Heart left ventricle (tissue), 16 donors: ENCODE measurements around the gene FAXC. TPM values are rescaled to one million over a fixed set of nuclear protein-coding genes. Genes with fewer than 3 reads are reported as not detected.

ENCODE experiments used
- ATAC-seq, 4 donors: fragments of 200-7000 bp; cut with Tn5 transposase; one replicate each; pipeline ENCODE4 v1.9.1; 2020 to 2022; ENCODE audit warnings: moderate library complexity in 4 of 4, mild to moderate bottlenecking in 3 of 4, moderate number of reproducible peaks in 1 of 4
- DNase-seq, 5 donors: peaks; one replicate each; pipeline ENCODE4 v3.0.0-alpha.2; 2020
- H3K27ac ChIP-seq, 12 donors: fragments of 200-600 bp; sonication (generic) in 4 of 12; one replicate each; pipeline versions ENCODE4 v1.5.0 to v1.8.0; 2016 to 2022; ENCODE audit warnings: mild to moderate bottlenecking in 2 of 12
- H3K27me3 ChIP-seq, 9 donors: fragments of 200-600 bp; sonication (generic) in 2 of 9; one replicate each; pipeline versions ENCODE4 v1.5.1 to v1.8.0; 2016 to 2022; ENCODE audit warnings: mild to moderate bottlenecking in 3 of 9
- H3K36me3 ChIP-seq, 9 donors: fragments of 200-600 bp; sonication (generic) in 2 of 9; one replicate each; pipeline versions ENCODE4 v1.5.0 to v1.8.0; 2018 to 2022; ENCODE audit warnings: mild to moderate bottlenecking in 2 of 9
- H3K4me1 ChIP-seq, 12 donors: fragments of 200-600 bp; sonication (generic) in 4 of 12; one replicate each; pipeline versions ENCODE4 v1.5.0 to v1.8.0; 2016 to 2022; ENCODE audit warnings: mild to moderate bottlenecking in 3 of 12
- H3K4me3 ChIP-seq, 12 donors: fragments of 200-600 bp; sonication (generic) in 4 of 12; one replicate each; pipeline versions ENCODE4 v1.5.0 to v1.8.0; 2017 to 2022; ENCODE audit warnings: mild to moderate bottlenecking in 9 of 12, moderate library complexity in 4 of 12
- H3K9me3 ChIP-seq, 12 donors: fragments of 200-600 bp; sonication (generic) in 4 of 12; one replicate each; pipeline versions ENCODE4 v1.5.0 to v1.8.0; 2016 to 2022; ENCODE audit warnings: mild to moderate bottlenecking in 1 of 12
- POLR2A ChIP-seq, 2 donors: fragments of 450-650 bp; IDR thresholded peaks; one replicate each; pipeline ENCODE4 v1.6.1; 2017; ENCODE audit warnings: antibody characterized with exemption in 2 of 2, mild to moderate bottlenecking in 2 of 2, moderate library complexity in 2 of 2
- WGBS, 4 donors: extraction: QIAGEN DNeasy Blood & Tissue Kit in 2 of 4; methylation state at CpG; one replicate each; pipeline versions ENCODE4 v1.1.5 to v1.1.7; 2013 to 2018; 5-methylcytosine and 5-hydroxymethylcytosine counted together
- intact Hi-C, 10 donors: fragments of 100-400 bp; cut with DNase I; formaldehyde crosslinking; loops; one replicate each; pipeline versions ENCODE4 v1.11.1 to v1.14.2; 2022
- long read RNA-seq, 3 donors: library from polyadenylated mRNA; unstranded; transcript quantifications; one replicate each; pipeline ENCODE4 v2.0.0, GENCODE V29; 2020 to 2021
- polyA plus RNA-seq, 2 donors: library from polyadenylated mRNA; stranded (reverse); fragments of 200-250 nt; gene quantifications; one replicate each; pipeline ENCODE4 v1.2.3, GENCODE V29; 2013
- total RNA-seq, 9 donors: library from RNA; depleted of rRNA in 2 of 9; stranded (reverse); fragments of >200 nt in 2 of 9; fragmentation: NEBNext Ultra II Directional in 3 of 9; extraction: Animal tissue kit (Norgen Biotek cat#: 25700) in 3 of 9; gene quantifications; one replicate each; pipeline versions ENCODE4 v1.1.0 to v1.2.4, GENCODE V29; 2016 to 2023
- TF ChIP-seq, protein P1 (sequence below), 12 donors: fragments of 200-600 bp; sonication (generic) in 4 of 12; IDR thresholded peaks; one replicate each; pipeline versions ENCODE4 v1.5.0 to v1.8.0; 2018 to 2022; ENCODE audit warnings: antibody characterized with exemption in 12 of 12, mild to moderate bottlenecking in 5 of 12
- donor health status: ischemic (EF 13 %, LVEDD 7.1; RV severe dilation, severe dysfunction).
- donor health status: healthy with polysubstance abuse.
- donor health status: DM: no; HTN: yes; CAD: no.
- donor health status: DM: no; HTN: no; CAD: no.
- donor health status: ischemic (EF 25% LVEDD 6.9; RV normal size, moderate dysfunction).
- donor health status: ischemic (EF 25% LVEDD 5.7; RV mildly dilated, moderate dysfunction).
- donor health status: healthy.
- donor health status: DM: yes; HTN: yes; CAD: no.
- donor health status: ischemic (EF 35%, LVEDD 5.7; RV mildly dilated, moderate dysfunction).
- donor health status: nonischemic (EF 11% LVEDD 7.7; RV severe dilation, severe dysfunction).
- donor health status: DM: yes; HTN: yes; CAD: no.
- donor health status: PGD.
- donor health status: ischemic (EF 29% LVEDD 5.4; RV normal size, mild dysfunction).
- donor health status: nonischemic (EF 23%, LVEDD 6.1; RV moderate dilation, normal function).

The FAXC gene
- total RNA-seq, result 1 to 10 TPM in 1 of 9 donors, under 1 TPM in 5, not detected in 3; 0.16 to 3.2 (median 0.51) TPM
- polyA plus RNA-seq, result under 1 TPM; under 0.01 to 0.88 TPM
- long read RNA-seq, donor 1, full-length matches to known transcripts, result 1 of 1 reads
- long read RNA-seq, donor 1, partial matches to known transcripts, result 0 of 1 reads
- long read RNA-seq, donor 1, other reads (novel, unspliced or antisense), result 0 of 1 reads
- long read RNA-seq, donor 2, result 0 reads
- long read RNA-seq, donor 3, result 0 reads

DNA sequence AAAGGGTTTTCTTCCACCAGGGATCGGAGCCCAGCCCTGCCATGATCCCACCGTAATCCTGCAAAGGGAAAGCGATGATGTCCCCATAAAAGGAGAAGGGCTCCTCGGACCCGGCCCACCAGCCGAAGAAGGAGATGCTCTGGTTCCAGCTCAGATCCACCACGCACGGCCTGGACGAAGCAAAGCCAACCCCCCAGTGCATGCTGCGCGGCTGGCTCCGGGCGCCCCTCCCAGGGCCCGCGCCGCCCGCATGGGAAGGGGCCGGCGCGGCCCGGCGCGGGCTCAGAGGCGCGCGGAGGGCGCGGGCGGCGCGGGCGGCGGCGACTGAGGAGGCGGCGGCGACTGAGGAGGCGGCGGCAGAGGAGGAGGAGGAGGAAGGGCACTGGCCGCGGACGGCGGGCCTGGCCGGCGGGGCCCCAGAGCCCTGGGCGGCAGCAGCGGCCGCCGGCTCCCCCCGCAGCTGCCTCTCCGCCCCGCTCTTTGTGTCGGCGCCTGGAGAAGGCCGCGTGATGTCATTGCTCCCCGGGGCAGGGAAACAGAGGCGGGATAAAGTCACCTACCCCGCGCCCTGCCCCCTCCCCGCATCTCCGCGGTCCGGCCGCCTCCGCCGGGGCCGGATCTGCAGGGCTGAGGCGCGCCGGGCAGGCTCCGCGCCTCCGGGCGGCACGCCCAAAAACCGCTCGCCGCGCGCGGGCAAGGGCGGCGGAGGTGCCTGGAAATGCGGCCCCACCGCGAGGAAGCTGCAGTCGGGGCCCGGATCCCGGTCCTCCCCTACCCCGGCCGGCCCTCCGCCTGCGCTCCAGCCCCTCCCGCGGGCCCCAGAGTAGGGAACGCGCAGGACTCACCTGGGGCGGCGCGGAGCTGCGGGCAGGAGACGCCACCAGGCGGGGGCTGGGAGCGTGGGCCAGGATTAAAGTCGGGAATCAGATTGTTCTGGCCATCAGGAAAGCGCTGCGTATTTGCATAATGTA, at the start of gene FAXC:
Gene FAXC, minus strand, starts transcription at position 504 of the 971 bp plus-strand sequence. Its CDS starts 302 bp downstream, at position 202.
- intact Hi-C loops, result no loop called here
- Histone ChIP-seq H3K27me3 (peaks cover 5 to 58% (median 14%) of the 10 kb centered on the region in 9 donors), H3K9me3 (no peaks in the 10 kb centered on the region), H3K4me3 (peak within 1 kb of the TSS; percentile 33 to 85 (median 58)), H3K27ac (peak within 1 kb of the TSS in 1 of 12 donors; percentile 89), H3K36me3 (no peaks in the 10 kb centered on the region), H3K4me1 (peaks cover 0 to 16% (median 4%) of the 10 kb centered on the region in 12 donors)
- WGBS, 4 donors, result 0 to 1% (median 1%) methylated on average over 30 to 108 of the region's 108 CpGs
- ATAC-seq, result peak in 2 of 4 donors; percentile 60 to 71
- TF ChIP-seq, protein P1, sequence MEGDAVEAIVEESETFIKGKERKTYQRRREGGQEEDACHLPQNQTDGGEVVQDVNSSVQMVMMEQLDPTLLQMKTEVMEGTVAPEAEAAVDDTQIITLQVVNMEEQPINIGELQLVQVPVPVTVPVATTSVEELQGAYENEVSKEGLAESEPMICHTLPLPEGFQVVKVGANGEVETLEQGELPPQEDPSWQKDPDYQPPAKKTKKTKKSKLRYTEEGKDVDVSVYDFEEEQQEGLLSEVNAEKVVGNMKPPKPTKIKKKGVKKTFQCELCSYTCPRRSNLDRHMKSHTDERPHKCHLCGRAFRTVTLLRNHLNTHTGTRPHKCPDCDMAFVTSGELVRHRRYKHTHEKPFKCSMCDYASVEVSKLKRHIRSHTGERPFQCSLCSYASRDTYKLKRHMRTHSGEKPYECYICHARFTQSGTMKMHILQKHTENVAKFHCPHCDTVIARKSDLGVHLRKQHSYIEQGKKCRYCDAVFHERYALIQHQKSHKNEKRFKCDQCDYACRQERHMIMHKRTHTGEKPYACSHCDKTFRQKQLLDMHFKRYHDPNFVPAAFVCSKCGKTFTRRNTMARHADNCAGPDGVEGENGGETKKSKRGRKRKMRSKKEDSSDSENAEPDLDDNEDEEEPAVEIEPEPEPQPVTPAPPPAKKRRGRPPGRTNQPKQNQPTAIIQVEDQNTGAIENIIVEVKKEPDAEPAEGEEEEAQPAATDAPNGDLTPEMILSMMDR (IDR thresholded peaks at IDR 0.05), result no peak
- no peak for TF ChIP-seq POLR2A (IDR thresholded peaks at IDR 0.05)
- peak in 1 of 5 donors; percentile 29 for DNase-seq

DNA sequence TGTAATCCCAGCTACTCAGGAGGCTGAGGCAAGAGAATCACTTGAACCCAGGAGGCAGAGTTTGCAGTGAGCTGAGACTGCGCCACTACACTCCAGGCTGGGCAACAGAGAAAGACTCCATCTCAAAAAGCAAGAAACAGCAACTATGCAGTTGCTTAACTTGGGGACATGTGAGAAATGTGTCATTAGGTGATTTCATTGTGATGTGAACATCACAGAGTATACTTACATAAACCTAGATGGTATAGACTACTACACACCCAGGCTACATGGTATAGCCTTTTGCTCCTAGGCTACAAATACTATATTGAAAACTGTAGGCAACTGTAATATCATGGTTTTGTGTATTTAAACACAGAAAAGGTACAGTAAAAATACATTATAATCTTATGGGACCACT, 47.8 kb upstream of the FAXC start:
- ATAC-seq (no peak), DNase-seq (no peak)
- Histone ChIP-seq H3K9me3 (no peaks in the 10 kb centered on the region), H3K27me3 (no peaks in the 10 kb centered on the region), H3K27ac (no peak overlapping the region), H3K36me3 (peaks cover 0 to 55% (median 51%) of the 10 kb centered on the region in 9 donors), H3K4me1 (peaks cover 0 to 9% (median 2%) of the 10 kb centered on the region in 12 donors), H3K4me3 (no peak overlapping the region)
- intact Hi-C loops, result loop anchor here in 1 of 10 donors (2.0 kb wide), 1 partner anchor 26 kb away; no protein-coding TSS in a partner anchor
- TF ChIP-seq, protein P1 (IDR thresholded peaks at IDR 0.05), result no peak
- no peak for TF ChIP-seq POLR2A (IDR thresholded peaks at IDR 0.05)
- WGBS, 4 donors, result 48 to 92% (median 74%) methylated on average over 1 of the region's 1 CpG

DNA sequence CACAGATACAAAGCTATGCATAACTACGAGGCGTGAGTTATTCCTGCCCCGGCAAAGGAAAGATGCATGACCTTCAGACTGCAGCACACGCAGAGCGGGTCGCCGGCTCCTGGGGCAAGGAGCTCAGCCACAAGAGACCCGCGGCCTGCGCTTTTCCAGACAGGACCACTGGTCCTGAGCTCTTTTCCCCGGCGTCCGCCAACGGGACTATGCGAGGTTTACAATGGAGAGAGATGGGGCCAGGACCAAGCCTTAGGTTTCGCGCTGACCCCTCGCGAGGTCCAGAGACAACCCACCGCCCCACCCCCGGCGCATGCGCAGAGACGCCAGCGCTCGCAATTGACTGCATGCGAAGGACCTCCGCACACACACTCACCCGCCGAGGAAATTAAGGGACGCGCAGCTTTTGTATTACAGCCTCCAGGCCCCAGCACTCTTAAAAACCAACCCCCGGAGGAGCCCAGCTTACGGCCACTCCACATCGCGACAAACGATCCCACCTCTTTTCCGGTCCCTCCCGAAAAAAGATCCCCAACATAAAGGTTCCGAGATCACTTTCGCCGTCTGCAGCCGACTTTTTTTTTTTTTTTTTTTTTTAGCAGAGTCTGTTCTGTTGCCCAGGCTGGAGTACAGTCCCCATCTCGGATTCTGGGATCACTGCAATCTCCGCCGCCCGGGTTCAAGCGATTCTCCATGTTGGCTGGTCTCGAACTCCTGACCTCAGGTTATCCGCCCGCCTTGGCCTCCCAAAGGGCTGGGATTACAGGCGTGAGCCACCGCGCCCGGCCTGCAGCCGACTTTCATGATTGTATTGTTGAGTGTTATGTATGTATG, 44.4 kb upstream of the FAXC start, which contains the start of gene COQ3:
Gene COQ3, minus strand, starts transcription at position 498 of the 834 bp plus-strand sequence. Its CDS starts 16 bp downstream, at position 482.
- ATAC-seq, result peak; percentile 82 to 93 (median 91)
- Histone ChIP-seq H3K27me3 (no peaks in the 10 kb centered on the region), H3K4me1 (peaks cover 0 to 9% (median 2%) of the 10 kb centered on the region in 12 donors), H3K9me3 (no peaks in the 10 kb centered on the region), H3K27ac (peak within 1 kb of the TSS; percentile 75 to 90 (median 86)), H3K4me3 (peak within 1 kb of the TSS; percentile 71 to 91 (median 82)), H3K36me3 (peaks cover 0 to 21% (median 18%) of the 10 kb centered on the region in 9 donors)
- intact Hi-C loops, result loop anchor here in 2 of 10 donors (2.0 to 5.0 kb wide), 2 partner anchors 31 to 33 kb away; partner anchors contain the start of gene PNISR (in 2 of the 2)
- DNase-seq, result peak; percentile 67 to 87 (median 79)
- 10 to 14% (median 12%) methylated on average over 52 to 56 of the region's 56 CpGs for WGBS, 4 donors
- peak in 1 of 2 donors; percentile 46 for TF ChIP-seq POLR2A (IDR thresholded peaks at IDR 0.05)
- TF ChIP-seq, protein P1 (IDR thresholded peaks at IDR 0.05), result peak in 1 of 12 donors; percentile 12
